NK-92 (cell line): ENCODE measurements around the gene ZRANB1.
"Not testable (repeated sequence)": the region's sequence is repeated elsewhere in the genome, so short reads cannot be mapped to it uniquely, and the experiment has no call there.

Experiments used
- DNase-seq: peaks from one replicate; lab custom pipeline; 2025; ENCODE audit not compliant: unreplicated experiment; lab: John Stamatoyannopoulos, UW

The ZRANB1 gene

DNA sequence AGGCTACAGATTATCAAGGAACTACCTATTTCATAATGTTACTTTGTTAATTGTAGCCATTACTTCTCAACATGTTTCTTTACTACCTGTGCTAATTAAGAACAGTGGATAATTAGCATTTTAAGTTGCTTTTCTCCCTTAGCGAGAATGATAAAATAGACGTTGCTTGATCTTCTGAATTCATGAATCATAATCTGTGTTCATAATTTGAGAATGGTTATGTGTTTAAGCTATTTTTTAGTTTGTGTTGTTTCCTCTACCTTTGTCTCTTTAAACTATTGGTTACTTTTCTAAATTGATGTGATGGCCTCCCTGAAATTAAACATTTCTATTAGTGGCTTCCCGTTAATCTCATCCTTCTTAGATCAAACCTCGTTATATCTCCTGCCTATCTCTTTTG lies at the start of gene ZRANB1:
Gene ZRANB1, plus strand, starts transcription at position 301 of the 400 bp plus-strand sequence. CDS start 371 bp downstream, outside the sequence.
- no peak for DNase-seq

DNA sequence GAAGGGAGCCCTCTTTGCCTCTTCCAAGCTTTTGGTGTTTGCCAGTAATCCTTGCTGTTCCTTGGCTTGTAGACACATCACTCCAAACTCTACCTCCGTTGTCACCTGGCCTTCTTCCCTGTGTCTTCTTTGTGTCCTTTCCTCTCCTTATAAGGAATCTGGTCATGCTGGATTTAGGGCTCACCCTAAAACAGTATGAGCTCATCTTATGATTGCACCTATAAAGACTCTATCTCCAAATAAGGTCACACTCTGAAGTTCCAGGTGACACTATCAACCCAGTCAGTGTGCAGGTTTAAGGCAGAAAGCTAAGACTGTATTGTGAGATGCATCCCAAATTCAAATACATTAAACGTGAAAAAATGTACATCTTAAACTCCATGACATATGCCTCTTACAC lies 49.0 kb upstream of the ZRANB1 start:
- no peak for DNase-seq

DNA sequence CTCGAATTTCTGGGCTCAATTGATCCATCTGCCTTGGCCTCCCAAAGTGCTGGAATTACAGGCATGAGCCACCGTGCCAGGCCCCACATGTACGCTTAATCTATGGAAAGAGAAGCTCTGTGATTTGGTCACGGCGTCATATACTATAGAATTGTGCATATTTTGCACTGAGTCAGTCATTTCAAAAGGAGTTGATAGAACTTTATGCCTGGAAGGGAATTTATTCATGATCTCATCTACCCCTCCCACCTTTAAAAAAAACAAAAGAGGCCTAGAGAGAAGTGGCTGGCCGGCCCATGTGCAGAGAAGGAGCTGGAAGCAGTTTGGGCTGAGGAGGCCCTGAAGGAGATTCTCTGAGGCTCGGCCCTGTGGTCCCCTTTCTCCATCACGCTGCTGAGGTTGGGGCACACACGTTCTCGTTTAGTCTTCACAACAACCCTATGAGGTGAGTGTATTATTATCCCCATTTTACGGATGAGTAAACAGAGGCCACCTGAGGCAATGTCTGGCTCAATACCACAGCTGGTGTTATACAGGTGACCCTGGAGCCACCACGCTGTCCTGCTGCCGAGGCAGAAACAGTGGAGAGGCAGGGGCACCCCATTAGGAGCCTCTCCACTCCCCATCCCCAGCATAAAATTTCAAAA lies 47.2 kb upstream of the ZRANB1 start:
- no peak for DNase-seq

DNA sequence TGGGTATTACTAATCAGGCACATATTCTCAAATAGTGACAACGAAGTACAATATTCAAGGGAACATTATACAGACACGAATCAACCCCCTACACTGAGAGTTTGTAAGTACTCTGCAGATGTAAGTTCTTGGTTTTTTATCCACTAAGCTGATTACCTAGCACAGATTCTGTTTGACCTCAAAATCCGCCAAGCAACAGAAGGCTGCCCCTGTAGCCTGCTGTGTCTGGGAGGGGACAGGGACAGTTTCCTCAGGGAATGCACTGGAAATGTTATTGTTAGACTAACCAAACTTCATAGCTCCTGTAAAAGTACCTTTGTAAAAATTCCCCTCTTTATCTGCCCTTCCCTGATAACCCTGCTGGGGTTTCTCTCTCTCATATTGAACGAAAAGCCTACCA lies 45.2 kb upstream of the ZRANB1 start:
- DNase-seq = no peak

DNA sequence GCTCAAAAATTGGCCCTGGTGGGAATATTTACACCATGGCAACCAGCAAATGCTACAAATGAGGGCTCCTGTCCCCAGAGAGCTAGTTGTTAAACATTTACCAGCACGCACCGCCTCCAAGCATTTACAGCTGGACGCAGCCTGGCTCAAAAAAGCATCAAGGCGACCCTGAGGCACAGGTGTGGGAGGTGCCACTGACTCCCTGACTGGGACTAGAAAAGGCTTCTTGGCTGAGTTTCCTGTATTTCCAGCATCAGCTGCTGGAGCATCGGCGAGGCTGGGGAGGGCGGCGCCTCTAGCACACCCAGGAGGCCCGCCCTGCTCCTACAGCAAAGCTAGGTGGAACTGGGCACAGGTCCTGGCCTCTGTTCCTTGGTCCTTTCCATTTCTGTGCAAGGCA lies 43.5 kb upstream of the ZRANB1 start:
- no peak for DNase-seq

DNA sequence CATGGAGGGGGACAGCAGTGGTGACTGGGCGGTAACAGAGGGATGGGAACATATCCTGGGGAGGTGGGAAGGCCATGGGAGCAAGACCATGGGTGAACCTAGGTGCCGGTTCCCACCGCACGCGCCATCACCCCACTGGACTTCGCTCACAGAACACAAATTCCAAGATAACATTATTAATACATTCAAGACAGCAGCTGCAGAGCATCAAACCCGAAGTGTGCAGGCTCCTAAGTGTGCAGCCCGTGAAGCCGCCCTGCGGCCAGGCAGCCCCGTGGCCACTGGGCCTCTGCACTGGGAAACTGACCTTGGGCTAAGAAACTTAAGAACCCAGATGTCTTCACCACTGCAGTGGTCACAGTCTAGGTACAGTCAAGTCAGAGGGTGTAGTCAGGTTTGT lies 42.8 kb upstream of the ZRANB1 start:
- DNase-seq = no peak

DNA sequence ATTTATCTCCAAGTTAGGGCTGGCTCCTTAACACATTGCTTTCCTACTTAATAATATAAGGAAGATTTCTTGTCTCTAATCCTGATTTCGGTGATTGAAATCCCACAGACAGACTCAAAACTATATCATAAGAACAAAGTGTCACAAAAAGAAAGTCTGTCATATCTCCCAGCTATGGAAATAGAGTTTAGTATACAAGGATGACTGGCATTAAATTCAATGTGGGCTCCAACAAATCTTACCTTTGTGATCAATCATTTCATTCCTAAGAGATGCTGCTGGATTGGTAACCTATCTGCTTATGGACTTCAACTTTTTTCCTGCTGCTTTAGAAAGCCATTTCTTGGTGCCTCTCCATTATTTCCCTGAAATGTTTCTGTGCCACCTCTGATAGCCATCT lies 39.5 kb upstream of the ZRANB1 start:
- DNase-seq = no peak

DNA sequence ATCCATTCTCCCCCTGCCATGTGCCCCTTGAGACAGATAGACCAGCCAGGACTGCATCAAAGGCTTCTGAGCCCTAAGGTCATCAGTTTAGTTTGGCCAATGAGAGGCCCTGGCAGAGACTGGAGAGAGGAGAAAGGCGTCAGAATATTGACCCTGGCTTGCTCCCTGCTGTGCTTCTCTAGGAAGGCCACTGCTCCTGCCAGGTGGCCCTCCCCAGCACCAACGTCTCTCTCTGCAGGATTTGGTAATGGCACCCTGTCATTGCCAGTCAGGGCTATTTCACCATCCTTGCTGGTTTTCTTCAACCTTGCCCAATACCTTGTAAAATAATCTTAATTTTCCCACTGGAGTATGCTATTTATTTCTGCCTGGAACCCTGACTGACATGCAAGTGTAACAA lies 38.8 kb upstream of the ZRANB1 start:
- no peak for DNase-seq

DNA sequence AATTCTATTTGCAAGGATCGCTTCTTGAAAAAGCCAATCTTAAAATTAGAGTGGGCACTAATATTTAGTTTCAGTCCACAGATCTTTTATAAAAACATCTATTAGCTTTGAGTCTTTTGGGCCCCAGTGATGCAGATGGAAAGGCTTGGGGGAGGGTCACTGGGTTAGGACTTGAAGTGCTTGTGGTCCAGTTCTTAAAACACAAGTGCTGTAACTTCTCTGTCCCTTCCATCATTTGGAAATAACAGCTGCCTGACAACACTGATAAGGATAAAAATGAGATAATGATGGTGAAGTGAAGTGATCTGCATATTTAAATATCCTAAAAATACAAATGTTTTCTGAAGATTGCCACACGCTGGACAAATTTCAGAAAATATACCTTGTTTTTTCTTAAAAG lies 37.1 kb upstream of the ZRANB1 start:
- DNase-seq = no peak

DNA sequence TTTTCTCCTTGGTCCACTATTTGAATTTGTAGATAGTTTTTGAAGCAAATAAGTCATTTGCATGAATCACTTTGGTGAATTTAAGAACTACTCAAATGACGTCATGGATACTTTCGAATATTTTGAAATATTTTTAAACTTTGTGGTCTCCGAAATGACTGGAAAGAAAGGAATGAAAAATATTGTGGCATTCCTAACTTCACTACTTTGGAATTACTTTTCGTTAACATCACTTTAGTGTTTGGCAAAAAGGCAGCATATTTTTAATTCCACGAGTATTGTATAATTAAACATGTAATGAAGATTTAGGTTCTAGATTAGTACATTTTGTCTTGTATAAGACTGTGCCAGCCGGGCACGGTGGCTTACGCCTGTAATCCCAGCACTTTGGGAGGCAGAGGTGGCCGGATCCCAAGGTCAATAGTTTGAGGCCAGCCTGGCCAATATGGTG lies 35.3 kb upstream of the ZRANB1 start:
- no peak for DNase-seq

DNA sequence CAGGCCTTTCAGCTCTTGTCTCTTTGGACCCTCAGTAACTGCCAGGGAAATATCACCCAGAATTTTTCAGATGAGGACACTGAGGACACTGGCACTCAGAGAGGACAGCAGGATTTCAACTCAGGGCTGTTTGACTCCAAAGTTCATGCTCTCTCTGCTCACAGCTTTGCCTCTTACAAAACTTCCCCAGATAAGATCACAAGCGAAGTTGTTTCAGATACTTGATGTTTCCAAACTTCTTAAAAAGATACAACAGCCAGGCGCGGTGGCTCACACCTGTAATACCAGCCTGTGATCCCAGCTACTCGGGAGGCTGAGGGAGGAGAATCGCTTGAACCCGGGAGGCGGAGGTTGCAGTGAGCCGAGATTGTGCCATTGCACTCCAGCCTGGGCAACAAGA lies 32.4 kb upstream of the ZRANB1 start:
- no peak for DNase-seq

DNA sequence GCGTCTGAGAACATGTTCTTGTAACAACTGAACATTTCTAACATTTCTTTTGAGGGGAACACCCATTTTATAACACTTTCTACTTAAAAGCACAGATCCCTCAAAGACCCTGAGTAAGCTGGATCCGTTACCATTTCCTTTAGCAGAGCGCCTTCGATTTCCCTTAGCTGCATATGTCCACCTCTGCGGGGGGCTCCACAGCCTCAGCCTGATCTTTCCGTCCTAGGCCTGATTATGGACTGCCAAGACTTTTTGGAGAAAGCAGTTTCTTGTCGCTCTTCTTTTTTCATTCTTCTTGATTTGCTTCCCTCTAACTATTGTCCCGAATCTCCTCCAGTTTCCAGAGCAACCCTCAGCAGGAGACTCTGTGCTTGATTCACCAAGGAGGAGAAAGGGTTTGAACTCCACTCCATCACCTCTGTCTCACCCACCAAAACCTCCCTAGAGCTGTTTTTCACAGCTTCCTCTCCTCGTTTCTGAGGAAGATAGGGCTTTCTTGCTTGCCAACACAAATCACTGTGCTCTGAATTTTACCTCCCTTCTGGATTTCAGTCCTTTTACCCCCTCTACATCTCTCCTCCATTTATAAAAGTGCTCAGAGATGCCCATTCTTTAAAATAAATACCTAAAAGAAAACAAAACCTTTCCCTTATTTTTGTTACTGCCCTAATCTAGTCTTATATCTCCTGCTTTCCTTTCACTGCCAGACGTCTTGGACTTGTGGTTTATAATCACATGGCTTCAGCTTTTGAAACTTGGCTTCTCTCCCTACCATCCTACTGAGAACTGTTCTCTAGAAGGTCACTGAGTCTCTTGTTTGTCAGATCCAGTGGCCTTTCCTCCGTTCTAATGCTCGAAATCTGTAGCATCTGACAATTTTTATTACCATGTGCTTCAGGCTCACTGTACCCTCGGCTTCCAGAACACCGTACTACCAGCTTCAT lies 30.5 kb upstream of the ZRANB1 start:
- DNase-seq = no peak

DNA sequence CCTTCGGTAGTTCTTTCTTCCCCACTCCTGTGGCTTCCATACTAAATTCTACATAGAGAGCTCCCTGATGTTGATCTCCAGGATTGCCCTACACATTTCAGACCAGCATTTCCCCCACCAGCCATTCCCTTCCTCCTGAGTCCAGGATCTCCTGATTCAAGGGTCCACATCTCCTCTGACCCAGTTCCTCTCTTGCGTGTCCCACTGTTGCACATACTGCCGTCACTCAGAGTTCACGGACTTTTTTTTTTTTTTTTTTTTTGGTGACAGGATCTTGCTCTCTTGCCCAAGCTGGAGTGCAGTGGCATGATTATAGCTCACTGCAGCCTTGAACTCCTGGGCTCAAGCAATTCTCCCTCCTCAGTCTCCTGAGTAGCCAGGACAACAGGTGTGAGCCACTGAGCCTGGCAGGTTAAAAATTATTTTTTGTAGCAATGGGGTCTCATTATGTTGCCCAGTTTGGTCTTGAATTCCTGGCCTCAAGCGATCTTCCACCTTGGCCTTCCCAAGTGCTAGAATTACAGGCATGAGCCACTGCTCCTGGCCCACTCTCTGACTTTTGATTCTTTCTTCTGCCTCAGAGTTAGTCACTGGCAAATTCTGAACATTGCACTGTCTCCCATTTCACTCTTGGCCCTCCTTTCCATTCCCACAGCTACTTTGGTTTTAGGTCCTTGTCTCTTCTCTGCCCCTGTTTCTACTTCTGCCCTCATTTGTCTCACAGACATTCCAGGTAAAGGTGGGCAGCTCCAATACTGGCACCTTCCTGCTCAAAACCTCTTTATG lies 29.6 kb upstream of the ZRANB1 start:
- no peak for DNase-seq

DNA sequence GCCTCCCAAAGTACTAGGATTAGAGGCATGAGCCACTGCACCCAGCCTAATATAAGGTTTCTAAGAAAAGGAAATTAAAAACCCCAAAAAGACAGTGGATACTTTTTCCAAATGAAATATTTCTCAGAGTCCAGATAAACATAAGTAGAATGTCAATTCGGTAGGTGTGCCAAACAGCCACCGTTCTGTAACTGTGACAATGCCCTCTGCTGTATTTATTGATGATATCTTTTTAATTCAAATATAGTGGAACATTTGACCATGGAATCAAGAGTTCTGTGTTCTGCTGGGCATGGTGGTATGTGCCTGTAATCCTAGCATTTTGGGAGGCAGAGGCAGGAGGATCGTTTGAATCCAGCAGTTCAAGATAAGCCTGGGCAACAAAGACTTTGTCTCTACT lies 28.8 kb upstream of the ZRANB1 start:
- DNase-seq = no peak

DNA sequence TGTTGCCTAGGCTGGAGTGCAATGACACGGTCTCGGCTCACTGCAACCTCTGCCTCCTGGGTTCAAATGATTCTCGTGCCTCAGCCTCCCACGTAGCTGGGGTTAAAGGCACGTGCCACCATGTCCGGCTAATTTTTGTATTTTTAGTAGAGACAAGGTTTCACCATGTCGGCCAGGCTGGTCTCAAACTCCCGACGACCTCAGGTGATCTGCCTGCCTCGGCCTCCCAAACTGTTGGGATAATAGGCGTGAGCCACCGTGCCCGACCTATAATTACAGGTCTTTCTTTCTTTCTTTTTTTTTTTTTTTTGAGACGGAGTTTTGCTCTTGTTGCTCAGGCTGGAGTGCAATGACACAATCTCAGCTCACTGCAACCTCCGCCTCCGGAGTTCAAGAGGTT lies 27.5 kb upstream of the ZRANB1 start:
- not testable (repeated sequence) for DNase-seq

DNA sequence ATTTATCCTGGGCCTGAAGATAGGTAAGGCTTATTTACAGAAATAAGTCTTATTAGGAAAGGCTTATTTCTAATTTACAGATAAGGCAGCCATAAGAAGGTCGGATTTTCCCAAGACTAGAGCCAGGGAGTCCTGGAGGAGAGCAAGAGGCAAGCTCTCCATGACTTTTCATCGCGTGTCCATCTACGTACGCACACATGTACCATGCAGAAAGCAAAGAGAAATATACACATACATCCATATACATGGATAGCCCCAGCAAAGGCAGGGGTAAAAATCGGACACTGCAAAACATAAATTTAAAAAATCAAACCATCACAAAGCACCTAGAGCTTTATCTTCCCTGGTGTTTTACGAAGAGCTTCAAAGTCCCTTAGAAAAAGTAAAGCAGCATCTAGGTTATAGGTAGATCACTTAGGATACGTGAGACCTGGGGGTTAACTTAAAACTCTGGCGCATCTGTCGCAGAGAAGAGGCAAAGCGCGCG lies 25.8 kb upstream of the ZRANB1 start:
- DNase-seq = no peak

DNA sequence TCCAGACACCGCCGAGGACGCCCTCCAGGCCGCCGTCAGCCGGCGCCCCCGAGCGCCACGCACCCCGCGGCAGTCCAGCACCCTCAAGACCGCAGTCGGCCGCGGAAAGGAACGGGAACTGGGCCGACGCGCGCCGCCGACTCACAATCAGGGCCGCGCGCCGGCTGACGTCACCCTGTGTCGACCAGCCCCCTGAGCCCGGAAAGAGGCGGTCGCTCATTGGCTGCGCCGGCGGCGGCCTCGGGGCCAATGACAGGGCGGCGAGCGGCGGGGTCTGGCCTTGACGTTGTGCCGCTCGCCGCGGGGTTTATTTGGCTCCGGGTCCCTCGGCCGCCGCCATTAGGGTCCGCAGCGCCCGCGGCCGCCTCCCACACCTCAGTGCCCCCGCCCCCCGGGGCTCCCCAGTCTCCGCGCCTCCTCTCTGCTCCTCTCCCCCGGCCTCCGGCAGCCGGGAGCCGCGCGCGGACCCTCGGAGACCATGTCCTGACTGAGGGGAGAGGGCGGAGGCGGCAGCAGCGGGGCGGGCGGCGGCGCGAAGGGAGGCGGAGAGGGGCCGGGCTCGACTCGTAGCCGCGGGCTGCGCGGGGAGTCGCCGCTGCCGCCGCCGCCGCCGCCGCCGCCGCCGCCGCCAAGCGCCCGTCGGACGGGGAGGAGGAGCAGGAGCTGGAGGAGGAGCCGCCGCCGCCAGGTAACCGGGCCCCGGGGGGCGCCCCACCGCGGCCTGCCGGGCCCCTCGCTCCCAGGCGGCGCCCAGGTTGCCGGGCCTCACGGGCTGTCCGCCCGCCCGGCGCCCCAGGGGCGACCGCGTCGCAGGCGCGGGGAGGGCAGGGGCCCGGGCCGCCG lies 25.1 kb upstream of the ZRANB1 start:
- peak; percentile 66 for DNase-seq

DNA sequence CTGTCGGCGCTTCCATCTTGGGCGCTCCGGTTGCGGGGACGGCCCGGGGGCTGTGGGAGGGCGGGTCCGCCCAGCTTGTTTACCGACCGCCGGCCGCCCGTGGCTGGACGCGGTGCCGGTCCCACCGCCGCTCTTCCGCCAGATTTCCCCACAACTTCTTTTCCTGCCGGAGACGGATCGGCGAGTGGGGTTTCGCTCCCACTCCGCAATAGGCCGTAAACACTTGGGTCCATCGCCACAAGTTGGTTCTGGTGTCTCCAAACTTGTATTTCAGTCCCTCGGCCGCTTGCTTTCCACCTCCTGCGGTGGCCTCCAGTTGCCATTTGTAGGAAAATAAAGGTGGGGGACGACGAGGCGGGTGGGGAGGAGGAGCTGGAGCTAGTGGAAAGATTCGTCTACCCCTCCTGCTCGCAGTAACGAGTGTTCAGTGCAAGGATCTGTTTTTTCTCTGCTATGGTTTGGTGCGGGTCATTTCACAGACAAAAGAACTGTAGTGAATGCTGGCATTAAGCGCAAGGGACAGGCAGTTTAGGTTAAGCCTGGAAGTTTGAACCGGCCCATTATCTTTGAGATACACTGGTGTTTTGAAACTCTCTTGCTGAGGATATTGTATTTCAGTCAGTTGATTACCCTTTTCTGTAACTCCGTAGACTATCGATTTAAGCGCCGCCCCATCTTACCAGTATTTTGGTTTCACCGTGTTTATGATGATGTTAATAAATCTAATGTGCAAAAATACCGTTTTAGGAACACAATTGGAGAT lies 24.3 kb upstream of the ZRANB1 start:
- DNase-seq = no peak

DNA sequence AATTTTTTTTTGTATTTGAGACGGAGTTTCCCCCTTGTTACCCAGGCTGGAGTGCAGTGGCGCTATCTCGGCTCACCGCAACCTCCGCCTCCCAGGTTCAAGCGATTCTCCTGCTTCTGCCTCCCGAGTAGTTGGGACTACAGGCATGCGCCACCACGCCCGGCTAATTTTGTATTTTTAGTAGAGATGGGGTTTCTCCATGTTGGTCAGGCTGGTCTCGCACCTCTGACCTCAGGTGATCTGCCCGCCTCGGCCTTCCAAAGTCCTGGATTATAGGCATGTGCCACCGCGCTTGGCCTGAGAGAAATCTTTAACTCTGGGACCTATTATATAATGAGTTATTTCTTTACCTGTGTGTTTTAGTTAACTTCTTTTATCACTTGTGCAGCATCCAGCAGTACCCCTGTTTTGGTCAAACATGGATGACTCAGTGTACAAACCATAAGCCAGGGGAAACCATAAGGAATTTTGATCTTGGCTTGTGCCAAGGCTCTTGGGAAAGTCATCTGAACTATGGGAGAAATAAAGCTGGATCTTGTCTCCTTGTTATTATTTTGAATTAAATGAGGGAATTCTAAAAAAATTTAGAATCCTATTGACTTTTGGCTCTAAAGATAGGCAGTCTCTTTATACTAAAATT lies 23.6 kb upstream of the ZRANB1 start:
- no peak for DNase-seq
